Smooth muscle cell (in vitro differentiated cells): Measurements from ENCODE around the gene VASN. TPM values are rescaled to one million over a fixed set of nuclear protein-coding genes. Genes with fewer than 3 reads are reported as not detected.
"Not testable (repeated sequence)": the region's sequence is repeated elsewhere in the genome, so short reads cannot be mapped to it uniquely, and the experiment has no call there.

Experiments used
- DNase-seq: peaks from one replicate; lab custom pipeline; 2025; ENCODE audit not compliant: unreplicated experiment; lab: John Stamatoyannopoulos, UW
- H2AFZ ChIP-seq: fragments of 200-600 bp; sonication (generic); 2 replicates; pipeline ENCODE4 v1.6.0; 2016; ENCODE audit warnings: antibody characterized with exemption, low read depth, mild to moderate bottlenecking
- H3F3A ChIP-seq: fragments of 200-600 bp; sonication (generic); 2 replicates; pipeline ENCODE4 v1.6.0; 2017; ENCODE audit warnings: antibody characterized with exemption, low read depth
- H3K27ac ChIP-seq: fragments of 200-600 bp; sonication (generic); 2 replicates; pipeline ENCODE4 v1.5.1; 2016; ENCODE audit warnings: low read depth, mild to moderate bottlenecking
- H3K27me3 ChIP-seq: fragments of 200-600 bp; sonication (generic); 2 replicates; pipeline ENCODE4 v1.6.1; 2016; ENCODE audit warnings: low read depth, mild to moderate bottlenecking
- H3K36me3 ChIP-seq: fragments of 200-600 bp; sonication (generic); 2 replicates; pipeline ENCODE4 v1.5.1; 2016; ENCODE audit warnings: low read depth
- H3K4me1 ChIP-seq: fragments of 200-600 bp; sonication (generic); 2 replicates; pipeline ENCODE4 v1.5.1; 2016; ENCODE audit warnings: low read depth
- H3K4me2 ChIP-seq: fragments of 200-600 bp; sonication (generic); 2 replicates; pipeline ENCODE4 v1.6.0; 2016; ENCODE audit warnings: mild to moderate bottlenecking
- H3K4me3 ChIP-seq: fragments of 200-600 bp; sonication (generic); 2 replicates; pipeline ENCODE4 v1.5.1; 2016; ENCODE audit warnings: mild to moderate bottlenecking
- H3K79me2 ChIP-seq: fragments of 200-600 bp; sonication (generic); 2 replicates; pipeline ENCODE4 v1.6.0; 2016; ENCODE audit warnings: low read depth, mild to moderate bottlenecking
- H3K9ac ChIP-seq: fragments of 200-600 bp; sonication (generic); 2 replicates; pipeline ENCODE4 v1.6.0; 2016; ENCODE audit warnings: low read depth
- H3K9me3 ChIP-seq: fragments of 200-600 bp; sonication (generic); replicated peaks from 2 replicates; pipeline ENCODE4 v1.5.1; 2016; ENCODE audit warnings: low read depth
- H4K20me1 ChIP-seq: fragments of 200-600 bp; sonication (generic); 2 replicates; pipeline ENCODE4 v1.6.0; 2016; ENCODE audit warnings: low read depth
- CTCF ChIP-seq: fragments of 200-600 bp; sonication (generic); IDR thresholded peaks from 2 replicates; pipeline ENCODE4 v1.5.1; 2017; ENCODE audit warnings: borderline replicate concordance, mild to moderate bottlenecking, antibody characterized with exemption; ENCODE audit not compliant: insufficient read depth, poor library complexity, severe bottlenecking
- WGBS: methylation state at CpG from one replicate; pipeline ENCODE4 v1.1.7; 2016; ENCODE audit warnings: low lambda C conversion rate; 5-methylcytosine and 5-hydroxymethylcytosine counted together
- polyA plus RNA-seq: library from polyadenylated mRNA; unstranded; fragments of >200 nt; fragmentation: Nextera tagmentation; extraction: Ambion mirVana; gene quantifications from 2 replicates; pipeline ENCODE4 v1.2.1, GENCODE V29; 2016
- total RNA-seq: library from RNA; depleted of rRNA; stranded (reverse); fragments of >200 nt; gene quantifications from 2 replicates; pipeline ENCODE4 v1.2.3, GENCODE V29; 2014

Gene VASN
- total and polyA plus RNA-seq, 2 experiments from 2014 or later = 30.0 to 150 TPM

- Histone ChIP-seq H3K4me2 (no peak overlapping the region), H3K27me3 (no peaks in the 10 kb centered on the region), H3F3A (no peaks in the 10 kb centered on the region), H3K4me1 (no peaks in the 10 kb centered on the region), H3K9ac (no peak overlapping the region), H4K20me1 (peaks cover 54% of the 10 kb centered on the region), H3K4me3 (no peak overlapping the region), H3K27ac (no peak overlapping the region), H3K79me2 (peaks cover 20% of the 10 kb centered on the region), H2AFZ (no peak overlapping the region), H3K9me3 (no peaks in the 10 kb centered on the region), H3K36me3 (no peaks in the 10 kb centered on the region)
- TF ChIP-seq CTCF = no peak
- no peak for DNase-seq
- WGBS = 91% methylated on average over 6 of the region's 6 CpGs
Measured at GRCh38 chr16:4340443-4340842, 31.2 kb upstream of the VASN start.

GRCh38 chr16:4341250-4341649 is 30.4 kb upstream of the VASN start:
- Histone ChIP-seq H3K27me3 (no peaks in the 10 kb centered on the region), H2AFZ (no peak overlapping the region), H3K27ac (no peak overlapping the region), H4K20me1 (peaks cover 54% of the 10 kb centered on the region), H3K4me2 (no peak overlapping the region), H3K4me3 (no peak overlapping the region), H3K36me3 (no peaks in the 10 kb centered on the region), H3K9me3 (no peaks in the 10 kb centered on the region), H3K4me1 (no peaks in the 10 kb centered on the region), H3K9ac (no peak overlapping the region), H3K79me2 (peaks cover 20% of the 10 kb centered on the region), H3F3A (no peaks in the 10 kb centered on the region)
- WGBS = 96% methylated on average over 12 of the region's 13 CpGs
- DNase-seq = no peak
- no peak for TF ChIP-seq CTCF

GRCh38 chr16:4342866-4343744 is 28.5 kb upstream of the VASN start:
- DNase-seq = no peak

GRCh38 chr16:4344300-4344982 is 27.2 kb upstream of the VASN start:
- H3F3A ChIP-seq, H3K4me3 ChIP-seq, H3K4me2 ChIP-seq, H3K36me3 ChIP-seq, H3K9me3 ChIP-seq, DNase-seq, H2AFZ ChIP-seq, H3K4me1 ChIP-seq, H3K27ac ChIP-seq, H3K9ac ChIP-seq, H3K27me3 ChIP-seq: not testable (repeated sequence)
- Histone ChIP-seq H3K79me2 (peaks cover 36% of the 10 kb centered on the region), H4K20me1 (peaks cover 70% of the 10 kb centered on the region)
- no CpG with 5 or more reads among the region's 10 CpGs for WGBS

More at GRCh38 chr16:4342866-4343744, 28.5 kb upstream of the VASN start:
- Histone ChIP-seq H4K20me1 (peaks cover 70% of the 10 kb centered on the region), H3K36me3 (no peaks in the 10 kb centered on the region), H3K9me3 (no peaks in the 10 kb centered on the region), H3K79me2 (peaks cover 25% of the 10 kb centered on the region), H3K4me3 (no peak overlapping the region), H3K9ac (no peak overlapping the region), H3K27me3 (no peaks in the 10 kb centered on the region), H3K4me2 (no peak overlapping the region), H3F3A (no peaks in the 10 kb centered on the region), H3K27ac (no peak overlapping the region), H2AFZ (no peak overlapping the region), H3K4me1 (no peaks in the 10 kb centered on the region)
- 91% methylated on average over 21 of the region's 21 CpGs for WGBS
- TF ChIP-seq CTCF = no peak
